Smooth muscle cell (in vitro differentiated cells): ENCODE measurements around the gene C1orf21. TPM values are rescaled to one million over a fixed set of nuclear protein-coding genes. Genes with fewer than 3 reads are reported as not detected.

Experiments
- DNase-seq: peaks from one replicate; lab custom pipeline; 2025; ENCODE audit not compliant: unreplicated experiment; lab: John Stamatoyannopoulos, UW
- H2AFZ ChIP-seq: fragments of 200-600 bp; sonication (generic); 2 replicates; pipeline ENCODE4 v1.6.0; 2016; ENCODE audit warnings: antibody characterized with exemption, low read depth, mild to moderate bottlenecking
- H3F3A ChIP-seq: fragments of 200-600 bp; sonication (generic); 2 replicates; pipeline ENCODE4 v1.6.0; 2017; ENCODE audit warnings: antibody characterized with exemption, low read depth
- H3K27ac ChIP-seq: fragments of 200-600 bp; sonication (generic); 2 replicates; pipeline ENCODE4 v1.5.1; 2016; ENCODE audit warnings: low read depth, mild to moderate bottlenecking
- H3K27me3 ChIP-seq: fragments of 200-600 bp; sonication (generic); 2 replicates; pipeline ENCODE4 v1.6.1; 2016; ENCODE audit warnings: low read depth, mild to moderate bottlenecking
- H3K36me3 ChIP-seq: fragments of 200-600 bp; sonication (generic); 2 replicates; pipeline ENCODE4 v1.5.1; 2016; ENCODE audit warnings: low read depth
- H3K4me1 ChIP-seq: fragments of 200-600 bp; sonication (generic); 2 replicates; pipeline ENCODE4 v1.5.1; 2016; ENCODE audit warnings: low read depth
- H3K4me2 ChIP-seq: fragments of 200-600 bp; sonication (generic); 2 replicates; pipeline ENCODE4 v1.6.0; 2016; ENCODE audit warnings: mild to moderate bottlenecking
- H3K4me3 ChIP-seq: fragments of 200-600 bp; sonication (generic); 2 replicates; pipeline ENCODE4 v1.5.1; 2016; ENCODE audit warnings: mild to moderate bottlenecking
- H3K79me2 ChIP-seq: fragments of 200-600 bp; sonication (generic); 2 replicates; pipeline ENCODE4 v1.6.0; 2016; ENCODE audit warnings: low read depth, mild to moderate bottlenecking
- H3K9ac ChIP-seq: fragments of 200-600 bp; sonication (generic); 2 replicates; pipeline ENCODE4 v1.6.0; 2016; ENCODE audit warnings: low read depth
- H3K9me3 ChIP-seq: fragments of 200-600 bp; sonication (generic); replicated peaks from 2 replicates; pipeline ENCODE4 v1.5.1; 2016; ENCODE audit warnings: low read depth
- H4K20me1 ChIP-seq: fragments of 200-600 bp; sonication (generic); 2 replicates; pipeline ENCODE4 v1.6.0; 2016; ENCODE audit warnings: low read depth
- CTCF ChIP-seq: fragments of 200-600 bp; sonication (generic); IDR thresholded peaks from 2 replicates; pipeline ENCODE4 v1.5.1; 2017; ENCODE audit warnings: borderline replicate concordance, mild to moderate bottlenecking, antibody characterized with exemption; ENCODE audit not compliant: insufficient read depth, poor library complexity, severe bottlenecking
- WGBS: methylation state at CpG from one replicate; pipeline ENCODE4 v1.1.7; 2016; ENCODE audit warnings: low lambda C conversion rate; 5-methylcytosine and 5-hydroxymethylcytosine counted together
- polyA plus RNA-seq: library from polyadenylated mRNA; unstranded; fragments of >200 nt; fragmentation: Nextera tagmentation; extraction: Ambion mirVana; gene quantifications from 2 replicates; pipeline ENCODE4 v1.2.1, GENCODE V29; 2016
- total RNA-seq: library from RNA; depleted of rRNA; stranded (reverse); fragments of >200 nt; gene quantifications from 2 replicates; pipeline ENCODE4 v1.2.3, GENCODE V29; 2014

The C1orf21 gene
- total and polyA plus RNA-seq, 2 experiments from 2014 or later = 24.2 to 39.4 TPM

- no peak overlapping the region for H2AFZ ChIP-seq
- no peaks in the 10 kb centered on the region for H3K9me3 ChIP-seq
- H3K79me2 ChIP-seq = no peaks in the 10 kb centered on the region
- H3F3A ChIP-seq = peaks cover 3% of the 10 kb centered on the region
- H3K27ac ChIP-seq = no peak overlapping the region
- peaks cover 5% of the 10 kb centered on the region for H3K4me1 ChIP-seq
- H3K9ac ChIP-seq = no peak overlapping the region
- no peak for TF ChIP-seq CTCF
- no peaks in the 10 kb centered on the region for H3K36me3 ChIP-seq
- WGBS = 94% methylated on average over 4 of the region's 4 CpGs
- H4K20me1 ChIP-seq = no peaks in the 10 kb centered on the region
- no peak overlapping the region for H3K4me3 ChIP-seq
- no peak for DNase-seq
- H3K4me2 ChIP-seq = no peak overlapping the region
- H3K27me3 ChIP-seq = no peaks in the 10 kb centered on the region
These were observed 236.6 kb downstream of the C1orf21 start for GRCh38 chr1:184623404-184623803.

- H3K9me3 ChIP-seq = no peaks in the 10 kb centered on the region
- H4K20me1 ChIP-seq = no peaks in the 10 kb centered on the region
- H3K27me3 ChIP-seq = no peaks in the 10 kb centered on the region
- no peak for TF ChIP-seq CTCF
- peaks cover 5% of the 10 kb centered on the region for H3K4me1 ChIP-seq
- 91% methylated on average over 2 of the region's 2 CpGs for WGBS
- H3K4me2 ChIP-seq = no peak overlapping the region
- H3F3A ChIP-seq = peaks cover 3% of the 10 kb centered on the region
- no peak overlapping the region for H2AFZ ChIP-seq
- no peaks in the 10 kb centered on the region for H3K79me2 ChIP-seq
- no peak overlapping the region for H3K27ac ChIP-seq
- H3K36me3 ChIP-seq = no peaks in the 10 kb centered on the region
- DNase-seq = no peak
- H3K4me3 ChIP-seq = no peak overlapping the region
- H3K9ac ChIP-seq = no peak overlapping the region
These were observed 237.2 kb downstream of the C1orf21 start for GRCh38 chr1:184624051-184624450.

GRCh38 chr1:184624626-184625025 lies 237.8 kb downstream of the C1orf21 start:
- Histone ChIP-seq H3K27me3 (no peaks in the 10 kb centered on the region), H3K4me3 (no peak overlapping the region), H2AFZ (no peak overlapping the region), H3K4me2 (no peak overlapping the region), H4K20me1 (no peaks in the 10 kb centered on the region), H3K27ac (no peak overlapping the region), H3K9ac (no peak overlapping the region), H3F3A (peaks cover 3% of the 10 kb centered on the region), H3K79me2 (no peaks in the 10 kb centered on the region), H3K9me3 (no peaks in the 10 kb centered on the region), H3K4me1 (peaks cover 5% of the 10 kb centered on the region), H3K36me3 (no peaks in the 10 kb centered on the region)
- no peak for DNase-seq
- TF ChIP-seq CTCF = no peak
- WGBS = 68% methylated on average over 5 of the region's 5 CpGs

- no peak for DNase-seq
- Histone ChIP-seq H4K20me1 (no peaks in the 10 kb centered on the region), H3F3A (peaks cover 3% of the 10 kb centered on the region), H3K36me3 (no peaks in the 10 kb centered on the region), H3K9ac (no peak overlapping the region), H3K79me2 (no peaks in the 10 kb centered on the region), H3K4me3 (no peak overlapping the region), H3K9me3 (no peaks in the 10 kb centered on the region), H3K4me2 (no peak overlapping the region), H3K27ac (no peak overlapping the region), H3K4me1 (peaks cover 5% of the 10 kb centered on the region), H3K27me3 (no peaks in the 10 kb centered on the region), H2AFZ (no peak overlapping the region)
- TF ChIP-seq CTCF = no peak
- 97% methylated on average over 4 of the region's 4 CpGs for WGBS
These were observed 238.4 kb downstream of the C1orf21 start for GRCh38 chr1:184625271-184625670.
